Vagina (tissue), 2 donors: Measurements from ENCODE around the gene SPPL2A. TPM values are rescaled to one million over a fixed set of nuclear protein-coding genes. Genes with fewer than 3 reads are reported as not detected.
"Not testable (repeated sequence)": the region's sequence is repeated elsewhere in the genome, so short reads cannot be mapped to it uniquely, and the experiment has no call there.

Experiments
- DNase-seq, 2 donors: peaks; one replicate each; pipeline ENCODE4 v3.0.0-alpha.2; 2017; ENCODE audit errors: extremely low spot score in 2 of 2
- H3K27ac ChIP-seq: fragments of 200-600 bp; sonication (generic); one replicate; pipeline ENCODE4 v1.5.1; 2019
- H3K27me3 ChIP-seq: fragments of 200-600 bp; sonication (generic); one replicate; pipeline ENCODE4 v1.5.1; 2019
- H3K36me3 ChIP-seq, 2 donors: fragments of 200-600 bp; sonication (generic); one replicate each; pipeline ENCODE4 v1.5.1; 2017 to 2019
- H3K4me1 ChIP-seq: fragments of 200-600 bp; sonication (generic); one replicate; pipeline ENCODE4 v1.5.1; 2019
- H3K4me3 ChIP-seq, 2 donors: fragments of 200-600 bp; sonication (generic); 1 replicate in 1 of 2; 2 replicates in 1 of 2; pipeline ENCODE4 v1.5.1; 2016 to 2019
- H3K9me3 ChIP-seq: fragments of 200-600 bp; sonication (generic); one replicate; pipeline ENCODE4 v1.5.1; 2019
- POLR2A ChIP-seq, 2 donors: fragments of 450-650 bp; IDR thresholded peaks; one replicate each; pipeline ENCODE4 v1.6.1; 2017; ENCODE audit warnings: antibody characterized with exemption in 2 of 2, mild to moderate bottlenecking in 2 of 2, moderate library complexity in 2 of 2
- POLR2AphosphoS5 ChIP-seq, 2 donors: sonication (generic); formaldehyde crosslinking; IDR thresholded peaks; one replicate each; pipeline ENCODE4 v1.9.0; 2017; ENCODE audit warnings: antibody characterized with exemption in 2 of 2, mild to moderate bottlenecking in 2 of 2, low read depth in 1 of 2; ENCODE audit not compliant: insufficient read depth in 1 of 2
- intact Hi-C: fragments of 100-400 bp; cut with DNase I; formaldehyde crosslinking; loops from one replicate; pipeline ENCODE4 v1.15.1; 2023
- total RNA-seq: library from RNA; depleted of rRNA; stranded (reverse); fragments of >200 nt; gene quantifications from one replicate; pipeline ENCODE4 v1.2.3, GENCODE V29; 2016
- TF ChIP-seq, protein P1 (sequence below), 3 experiments: fragments of 450-650 bp in 2 of 3; fragments of 200-600 bp in 1 of 3; sonication (generic) in 1 of 3; IDR thresholded peaks; one replicate each; pipeline ENCODE4 v1.5.1; 2017 to 2019; ENCODE audit warnings: antibody characterized with exemption in 3 of 3, mild to moderate bottlenecking in 2 of 3, moderate library complexity in 2 of 3

The SPPL2A gene
- total RNA-seq, 1 donor from 2014 or later = 147 TPM

DNA sequence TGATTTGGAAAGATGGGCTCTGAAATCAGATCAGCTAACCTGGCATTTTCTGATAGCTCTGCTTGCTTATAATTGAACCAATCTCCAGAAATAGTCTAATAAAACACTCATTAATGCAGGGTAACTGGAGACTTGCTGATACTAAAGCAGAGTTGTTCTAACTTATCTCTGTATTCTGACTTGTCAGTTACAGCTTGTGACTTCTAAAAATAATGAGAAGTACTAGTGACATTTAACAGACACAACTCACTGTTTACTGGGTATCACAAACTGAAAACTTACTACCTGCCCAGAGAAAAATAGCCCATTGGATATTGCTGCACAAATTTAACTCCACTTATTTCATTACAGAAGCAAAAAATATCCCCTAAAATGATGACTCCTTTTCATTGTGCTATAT is 54.9 kb downstream of the SPPL2A start:
- Histone ChIP-seq H3K36me3 (peaks cover 0 to 19% of the 10 kb centered on the region in 2 donors), H3K27ac (no peak overlapping the region), H3K27me3 (no peaks in the 10 kb centered on the region), H3K4me1 (no peaks in the 10 kb centered on the region), H3K9me3 (no peaks in the 10 kb centered on the region), H3K4me3 (no peak overlapping the region)
- intact Hi-C loops = no loop called here
- TF ChIP-seq POLR2A (IDR thresholded peaks at IDR 0.05) (no peak), POLR2AphosphoS5 (IDR thresholded peaks at IDR 0.05; ENCODE audit: insufficient read depth in 1 of 2, low read depth in 1 of 2) (no peak)
- TF ChIP-seq, protein P1, sequence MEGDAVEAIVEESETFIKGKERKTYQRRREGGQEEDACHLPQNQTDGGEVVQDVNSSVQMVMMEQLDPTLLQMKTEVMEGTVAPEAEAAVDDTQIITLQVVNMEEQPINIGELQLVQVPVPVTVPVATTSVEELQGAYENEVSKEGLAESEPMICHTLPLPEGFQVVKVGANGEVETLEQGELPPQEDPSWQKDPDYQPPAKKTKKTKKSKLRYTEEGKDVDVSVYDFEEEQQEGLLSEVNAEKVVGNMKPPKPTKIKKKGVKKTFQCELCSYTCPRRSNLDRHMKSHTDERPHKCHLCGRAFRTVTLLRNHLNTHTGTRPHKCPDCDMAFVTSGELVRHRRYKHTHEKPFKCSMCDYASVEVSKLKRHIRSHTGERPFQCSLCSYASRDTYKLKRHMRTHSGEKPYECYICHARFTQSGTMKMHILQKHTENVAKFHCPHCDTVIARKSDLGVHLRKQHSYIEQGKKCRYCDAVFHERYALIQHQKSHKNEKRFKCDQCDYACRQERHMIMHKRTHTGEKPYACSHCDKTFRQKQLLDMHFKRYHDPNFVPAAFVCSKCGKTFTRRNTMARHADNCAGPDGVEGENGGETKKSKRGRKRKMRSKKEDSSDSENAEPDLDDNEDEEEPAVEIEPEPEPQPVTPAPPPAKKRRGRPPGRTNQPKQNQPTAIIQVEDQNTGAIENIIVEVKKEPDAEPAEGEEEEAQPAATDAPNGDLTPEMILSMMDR (IDR thresholded peaks at IDR 0.05) = no peak
- DNase-seq = no peak

- intact Hi-C loops = no loop called here
- no peak for TF ChIP-seq POLR2AphosphoS5 (IDR thresholded peaks at IDR 0.05; ENCODE audit: insufficient read depth in 1 of 2, low read depth in 1 of 2)
- TF ChIP-seq, protein P1 (IDR thresholded peaks at IDR 0.05) = no peak
- TF ChIP-seq POLR2A (IDR thresholded peaks at IDR 0.05) = no peak
- Histone ChIP-seq H3K4me1 (no peaks in the 10 kb centered on the region), H3K27me3 (no peaks in the 10 kb centered on the region), H3K27ac (no peak overlapping the region), H3K36me3 (peaks cover 0 to 13% of the 10 kb centered on the region in 2 donors), H3K4me3 (no peak overlapping the region), H3K9me3 (no peaks in the 10 kb centered on the region)
- no peak for DNase-seq
These were observed 57.6 kb downstream of the SPPL2A start for GRCh38 chr15:50707878-50708427.

DNA sequence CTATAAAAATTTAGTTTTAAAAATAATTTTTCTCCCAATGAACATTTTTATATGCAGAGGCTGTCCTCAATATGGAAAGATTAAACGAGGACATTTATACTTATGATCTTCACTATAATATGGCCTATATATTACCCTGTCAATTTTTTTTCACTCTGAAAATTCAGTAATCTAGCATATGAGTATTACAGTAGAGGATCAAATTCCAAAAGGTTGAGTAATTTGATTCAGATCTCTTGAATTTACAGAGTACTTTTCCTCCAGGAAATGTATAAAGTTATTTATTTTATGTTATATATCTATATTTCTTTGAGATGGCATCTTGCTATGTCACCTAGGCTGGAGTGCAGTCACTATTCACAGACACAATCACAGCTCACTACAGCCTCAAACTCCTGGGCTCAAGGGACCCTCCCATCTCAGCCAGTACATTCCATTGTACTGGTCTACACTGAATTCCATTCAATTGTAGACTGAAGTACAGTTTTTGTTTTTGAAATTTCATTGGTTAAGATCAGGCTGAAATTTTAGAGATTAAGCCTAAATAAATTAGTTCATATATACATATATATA is 62.7 kb downstream of the SPPL2A start:
- TF ChIP-seq POLR2A (IDR thresholded peaks at IDR 0.05) (no peak), POLR2AphosphoS5 (IDR thresholded peaks at IDR 0.05; ENCODE audit: insufficient read depth in 1 of 2, low read depth in 1 of 2) (no peak)
- TF ChIP-seq, protein P1 (IDR thresholded peaks at IDR 0.05) = no peak
- no peaks in the 10 kb centered on the region for H3K9me3 ChIP-seq
- intact Hi-C loops = no loop called here
- H3K4me3 ChIP-seq = no peak overlapping the region
- H3K27me3 ChIP-seq = no peaks in the 10 kb centered on the region
- DNase-seq = no peak
- peaks cover 0 to 11% of the 10 kb centered on the region in 2 donors for H3K36me3 ChIP-seq
- no peaks in the 10 kb centered on the region for H3K4me1 ChIP-seq
- no peak overlapping the region for H3K27ac ChIP-seq

DNA sequence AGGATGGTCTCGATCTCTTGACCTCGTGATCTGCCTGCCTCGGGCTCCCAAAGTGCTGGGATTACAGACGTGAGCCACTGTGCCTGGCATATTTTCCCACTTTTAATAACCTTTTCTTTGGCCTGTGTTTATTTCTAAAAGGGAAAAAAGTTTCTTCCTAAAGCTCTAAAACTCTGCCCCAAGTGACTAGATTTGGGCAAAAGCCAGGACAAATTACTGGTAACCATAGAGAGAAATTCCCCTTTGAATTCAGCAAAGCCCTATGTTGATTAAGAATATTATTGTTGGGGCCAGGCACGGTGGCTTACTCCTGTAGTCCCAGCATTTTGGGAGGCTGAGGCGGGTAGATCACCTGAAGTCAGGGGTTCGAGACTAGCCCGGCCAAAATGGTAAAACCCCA is 67.4 kb downstream of the SPPL2A start:
- H3K27ac ChIP-seq = no peak overlapping the region
- H3K36me3 ChIP-seq = no peaks in the 10 kb centered on the region
- H3K9me3 ChIP-seq = no peaks in the 10 kb centered on the region
- H3K4me1 ChIP-seq = no peaks in the 10 kb centered on the region
- no peak overlapping the region for H3K4me3 ChIP-seq
- TF ChIP-seq, protein P1 (IDR thresholded peaks at IDR 0.05) = no peak
- TF ChIP-seq POLR2AphosphoS5 (IDR thresholded peaks at IDR 0.05; ENCODE audit: insufficient read depth in 1 of 2, low read depth in 1 of 2) (no peak), POLR2A (IDR thresholded peaks at IDR 0.05) (no peak)
- no peaks in the 10 kb centered on the region for H3K27me3 ChIP-seq
- no peak for DNase-seq
- intact Hi-C loops = no loop called here

- Histone ChIP-seq H3K36me3 (no peaks in the 10 kb centered on the region), H3K4me3 (no peak overlapping the region), H3K9me3 (no peaks in the 10 kb centered on the region), H3K4me1 (no peaks in the 10 kb centered on the region), H3K27me3 (no peaks in the 10 kb centered on the region), H3K27ac (no peak overlapping the region)
- TF ChIP-seq POLR2AphosphoS5 (IDR thresholded peaks at IDR 0.05; ENCODE audit: insufficient read depth in 1 of 2, low read depth in 1 of 2) (no peak), POLR2A (IDR thresholded peaks at IDR 0.05) (no peak)
- TF ChIP-seq, protein P1 (IDR thresholded peaks at IDR 0.05) = no peak
- no peak for DNase-seq
- intact Hi-C loops = no loop called here
These were observed 68.3 kb downstream of the SPPL2A start for GRCh38 chr15:50697109-50697797.

GRCh38 chr15:50694634-50695165 is 70.8 kb downstream of the SPPL2A start:
- H3K27ac ChIP-seq, H3K36me3 ChIP-seq, H3K4me1 ChIP-seq, DNase-seq, H3K9me3 ChIP-seq, intact Hi-C loops, H3K27me3 ChIP-seq, H3K4me3 ChIP-seq: not testable (repeated sequence)
